GM10248 (cell line): ENCODE data around the gene ASB1.

ENCODE experiments used
- CTCF ChIA-PET: fragments of 300-600 bp; sonication (Branson Sonifier 250); formaldehyde crosslinking; extraction: SDS; loops from one replicate; lab custom pipeline; 2021; ENCODE audit warnings: antibody characterized with exemption; lab: Yijun Ruan, JAX
- POLR2A ChIA-PET: fragments of 350-650 bp; sonication (Branson Sonifier 250); formaldehyde crosslinking; extraction: SDS; loops from one replicate; lab custom pipeline; 2020; ENCODE audit warnings: antibody characterized with exemption; lab: Yijun Ruan, JAX
- DNase-seq: peaks from one replicate; pipeline ENCODE4 v3.0.0; 2012; ENCODE audit errors: extremely low spot score
- TF ChIP-seq, protein P1 (sequence below): IDR thresholded peaks from 2 replicates; pipeline ENCODE4 v1.5.1; 2012; ENCODE audit warnings: mild to moderate bottlenecking, low read depth; ENCODE audit errors: extremely low read depth, missing control alignments, control extremely low read depth

ASB1 gene

GRCh38 chr2:238408615-238409340 is 17.9 kb upstream of the ASB1 start:
- TF ChIP-seq, protein P1, sequence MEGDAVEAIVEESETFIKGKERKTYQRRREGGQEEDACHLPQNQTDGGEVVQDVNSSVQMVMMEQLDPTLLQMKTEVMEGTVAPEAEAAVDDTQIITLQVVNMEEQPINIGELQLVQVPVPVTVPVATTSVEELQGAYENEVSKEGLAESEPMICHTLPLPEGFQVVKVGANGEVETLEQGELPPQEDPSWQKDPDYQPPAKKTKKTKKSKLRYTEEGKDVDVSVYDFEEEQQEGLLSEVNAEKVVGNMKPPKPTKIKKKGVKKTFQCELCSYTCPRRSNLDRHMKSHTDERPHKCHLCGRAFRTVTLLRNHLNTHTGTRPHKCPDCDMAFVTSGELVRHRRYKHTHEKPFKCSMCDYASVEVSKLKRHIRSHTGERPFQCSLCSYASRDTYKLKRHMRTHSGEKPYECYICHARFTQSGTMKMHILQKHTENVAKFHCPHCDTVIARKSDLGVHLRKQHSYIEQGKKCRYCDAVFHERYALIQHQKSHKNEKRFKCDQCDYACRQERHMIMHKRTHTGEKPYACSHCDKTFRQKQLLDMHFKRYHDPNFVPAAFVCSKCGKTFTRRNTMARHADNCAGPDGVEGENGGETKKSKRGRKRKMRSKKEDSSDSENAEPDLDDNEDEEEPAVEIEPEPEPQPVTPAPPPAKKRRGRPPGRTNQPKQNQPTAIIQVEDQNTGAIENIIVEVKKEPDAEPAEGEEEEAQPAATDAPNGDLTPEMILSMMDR, result no peak
- no peak for DNase-seq
- POLR2A ChIA-PET, result no interaction called here
- CTCF ChIA-PET, result interaction anchor here (1.5 kb wide), 1 partner anchor 376 kb away, joined by 3 read pairs; no protein-coding TSS in a partner anchor

DNA sequence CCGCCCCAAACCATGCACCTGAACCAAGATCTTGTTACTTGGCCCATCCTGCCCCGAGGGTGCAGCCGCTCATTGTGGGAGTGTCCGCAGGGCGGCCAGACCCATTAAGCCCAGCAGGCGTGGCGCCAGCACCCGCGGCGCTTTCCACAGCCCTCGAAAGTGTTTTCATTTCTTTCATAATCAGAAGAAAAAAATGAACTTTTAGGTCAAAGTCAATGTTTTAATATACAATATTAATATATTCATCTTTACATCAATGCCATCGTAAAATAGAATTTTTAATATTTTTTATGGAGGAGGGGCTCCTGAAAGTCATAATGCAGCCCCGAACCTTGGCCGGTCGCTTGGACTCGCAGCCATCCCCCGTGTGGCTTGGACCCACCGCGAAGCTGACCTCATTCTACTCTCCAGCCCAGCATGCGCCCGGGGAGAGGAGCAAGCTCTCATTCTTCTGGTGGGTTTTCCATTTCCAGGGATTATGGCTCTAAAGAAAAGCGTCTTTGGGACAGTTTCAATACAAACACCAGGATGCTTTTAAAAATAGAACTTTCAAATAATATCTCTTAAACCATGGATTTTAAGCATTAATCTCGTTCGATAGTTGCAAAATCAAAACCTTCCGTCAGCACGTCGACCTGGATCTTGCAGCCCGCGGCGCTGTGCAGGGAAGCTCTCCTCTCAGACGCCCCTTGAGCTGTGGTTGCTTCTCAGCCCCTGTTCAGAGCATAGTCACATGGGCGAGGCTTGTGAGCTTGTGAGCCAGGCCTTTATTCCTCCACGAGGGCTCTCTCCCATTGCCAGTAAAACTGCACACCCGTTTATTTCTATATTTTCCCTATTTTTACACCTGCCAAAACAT is 17.2 kb upstream of the ASB1 start:
- TF ChIP-seq, protein P1, result no peak
- no peak for DNase-seq
- POLR2A ChIA-PET, result no interaction called here
- CTCF ChIA-PET, result interaction anchor here (1.5 kb wide), 1 partner anchor 375 kb away, joined by 3 read pairs; no protein-coding TSS in a partner anchor

DNA sequence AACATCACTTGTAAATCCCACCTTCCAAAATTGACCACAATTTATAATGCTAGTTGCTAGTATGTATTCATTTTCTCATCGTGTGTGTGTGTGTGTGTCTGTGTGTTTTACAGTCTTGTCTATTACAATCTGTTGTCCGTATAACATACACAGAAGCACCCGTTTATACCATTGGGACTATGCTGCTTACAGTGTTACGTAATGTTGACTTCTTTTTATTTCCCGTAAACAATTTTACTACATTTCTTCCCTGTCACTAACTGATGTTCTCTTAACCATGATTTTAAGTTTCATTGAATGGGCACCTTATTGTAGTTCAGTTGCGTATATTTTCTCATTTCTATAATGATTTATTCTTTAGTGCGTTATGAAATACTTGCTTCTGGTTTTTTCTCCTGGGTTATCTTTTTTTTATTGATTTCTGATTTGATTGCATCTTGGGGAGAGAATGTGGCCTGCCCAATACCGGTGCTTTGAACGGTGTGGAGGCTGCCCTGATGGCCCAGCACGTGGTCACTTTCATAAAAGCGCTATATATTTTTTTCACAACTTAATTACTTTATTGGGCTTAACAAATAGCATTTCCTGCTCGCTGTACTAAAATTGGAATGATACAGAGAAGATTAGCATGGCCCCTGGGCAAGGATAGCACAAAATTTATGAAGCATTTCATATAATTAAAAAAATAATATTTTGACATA is 14.5 kb upstream of the ASB1 start:
- TF ChIP-seq, protein P1, result no peak
- ChIA-PET POLR2A (no interaction called here), CTCF (no interaction called here)
- DNase-seq, result no peak

GRCh38 chr2:238413368-238413767 is 13.4 kb upstream of the ASB1 start:
- TF ChIP-seq, protein P1, result no peak
- no peak for DNase-seq
- ChIA-PET POLR2A (no interaction called here), CTCF (interaction anchor here (1.3 kb wide), 1 partner anchor 18 kb away, joined by 3 read pairs; no protein-coding TSS in a partner anchor)

DNA sequence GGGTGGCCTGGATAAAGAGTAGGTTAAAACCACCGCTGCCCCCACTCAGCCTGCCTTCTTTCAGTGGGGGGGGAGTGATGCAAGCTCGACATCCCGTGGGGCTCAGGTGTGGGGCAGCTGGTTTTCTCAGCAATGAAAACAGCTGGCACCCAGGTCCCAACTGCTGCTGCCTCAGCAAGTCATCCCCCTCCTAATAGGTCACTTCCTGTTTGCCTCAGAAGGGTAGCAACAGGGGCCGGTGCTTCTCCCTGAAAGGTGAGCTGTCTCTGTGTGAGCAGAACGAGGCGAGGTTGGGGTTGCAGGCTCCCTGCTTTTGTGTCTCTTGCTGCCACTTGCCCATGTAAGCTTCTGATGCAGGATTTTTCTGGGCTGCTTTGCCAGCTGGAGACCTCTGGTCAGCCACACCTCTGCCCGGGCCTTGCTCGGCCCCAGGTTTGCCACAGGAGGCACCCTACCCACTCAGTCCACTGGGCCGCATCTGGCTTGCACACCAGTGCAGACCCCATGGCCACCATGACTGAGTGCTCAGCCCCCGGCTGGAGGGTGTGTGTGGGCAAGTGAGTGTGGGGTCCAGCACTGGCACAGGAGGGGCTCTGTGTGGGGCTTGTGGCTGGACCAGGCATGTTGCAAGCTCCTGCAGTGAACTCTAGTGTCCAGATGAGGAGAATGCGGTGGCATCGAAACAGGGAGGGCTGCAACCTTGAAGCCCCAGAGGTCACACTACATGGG is 11.5 kb upstream of the ASB1 start:
- TF ChIP-seq, protein P1, result no peak
- ChIA-PET CTCF (interaction anchor here (0.8 kb wide), 1 partner anchor 44 kb away, joined by 3 read pairs; no protein-coding TSS in a partner anchor), POLR2A (no interaction called here)
- DNase-seq, result no peak

GRCh38 chr2:238415893-238416292 is 10.8 kb upstream of the ASB1 start:
- TF ChIP-seq, protein P1, result no peak
- DNase-seq, result no peak
- ChIA-PET CTCF (interaction anchor here (0.8 kb wide), 1 partner anchor 45 kb away, joined by 3 read pairs; no protein-coding TSS in a partner anchor), POLR2A (no interaction called here)
